Gastrocnemius medialis (tissue), 4 donors: ENCODE measurements around the gene ARHGAP8.

Experiments used
- POLR2A ChIP-seq, 2 donors: fragments of 450-650 bp; IDR thresholded peaks; one replicate each; pipeline ENCODE4 v1.6.1; 2017; ENCODE audit warnings: antibody characterized with exemption in 2 of 2, mild to moderate bottlenecking in 2 of 2, moderate library complexity in 2 of 2
- TF ChIP-seq, protein P1 (sequence below), 5 experiments: fragments of 450-650 bp in 3 of 5; fragments of 200-600 bp in 2 of 5; sonication (generic) in 2 of 5; IDR thresholded peaks in 4 of 5; conservative IDR thresholded peaks in 1 of 5; 1 replicate in 4 of 5; 2 replicates in 1 of 5; pipeline ENCODE4 v1.5.1; 2016 to 2019; ENCODE audit warnings: antibody characterized with exemption in 5 of 5, mild to moderate bottlenecking in 3 of 5, moderate library complexity in 3 of 5

- TF ChIP-seq POLR2A (IDR thresholded peaks at IDR 0.05): no peak
- TF ChIP-seq, protein P1, sequence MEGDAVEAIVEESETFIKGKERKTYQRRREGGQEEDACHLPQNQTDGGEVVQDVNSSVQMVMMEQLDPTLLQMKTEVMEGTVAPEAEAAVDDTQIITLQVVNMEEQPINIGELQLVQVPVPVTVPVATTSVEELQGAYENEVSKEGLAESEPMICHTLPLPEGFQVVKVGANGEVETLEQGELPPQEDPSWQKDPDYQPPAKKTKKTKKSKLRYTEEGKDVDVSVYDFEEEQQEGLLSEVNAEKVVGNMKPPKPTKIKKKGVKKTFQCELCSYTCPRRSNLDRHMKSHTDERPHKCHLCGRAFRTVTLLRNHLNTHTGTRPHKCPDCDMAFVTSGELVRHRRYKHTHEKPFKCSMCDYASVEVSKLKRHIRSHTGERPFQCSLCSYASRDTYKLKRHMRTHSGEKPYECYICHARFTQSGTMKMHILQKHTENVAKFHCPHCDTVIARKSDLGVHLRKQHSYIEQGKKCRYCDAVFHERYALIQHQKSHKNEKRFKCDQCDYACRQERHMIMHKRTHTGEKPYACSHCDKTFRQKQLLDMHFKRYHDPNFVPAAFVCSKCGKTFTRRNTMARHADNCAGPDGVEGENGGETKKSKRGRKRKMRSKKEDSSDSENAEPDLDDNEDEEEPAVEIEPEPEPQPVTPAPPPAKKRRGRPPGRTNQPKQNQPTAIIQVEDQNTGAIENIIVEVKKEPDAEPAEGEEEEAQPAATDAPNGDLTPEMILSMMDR (IDR thresholded peaks at IDR 0.05 in 4 of 5, conservative IDR thresholded peaks at IDR 0.05 in 1 of 5): no peak
These were observed 95.5 kb downstream of the ARHGAP8 start for GRCh38 chr22:44847892-44848291.
